K562 (cell line): Measurements from ENCODE around the gene MDM4. TPM values are rescaled to one million over a fixed set of nuclear protein-coding genes. Genes with fewer than 3 reads are reported as not detected.

Source experiments
- BRD4 ChIP-seq: fragments of 200-600 bp; sonication (generic); IDR thresholded peaks from 2 replicates; pipeline ENCODE4 v1.6.1; 2017; ENCODE audit warnings: inconsistent platforms
- DDX20 ChIP-seq: fragments of 450-650 bp; IDR thresholded peaks from 2 replicates; pipeline ENCODE4 v1.6.1; 2016; ENCODE audit warnings: missing genetic modification characterization, low read depth, mild to moderate bottlenecking, missing compliant biosample characterization, moderate library complexity
- ETV1 ChIP-seq: fragments of 450-650 bp; conservative IDR thresholded peaks from 2 replicates; pipeline ENCODE4 v1.6.1; 2016; ENCODE audit warnings: missing genetic modification characterization, control low read depth, low read depth, missing compliant biosample characterization
- ETV6 ChIP-seq, 3 experiments: fragments of 150-350 bp in 1 of 3; sonication (generic) in 1 of 3; formaldehyde crosslinking in 1 of 3; IDR thresholded peaks; 2 replicates each; pipeline versions ENCODE4 v1.6.1 to v1.8.0; 2014 to 2022; ENCODE audit warnings: borderline replicate concordance in 2 of 3, low read depth in 2 of 3, antibody characterized with exemption in 1 of 3, low read length in 1 of 3, mild to moderate bottlenecking in 1 of 3, missing genetic modification reagents in 1 of 3
- HNRNPH1 ChIP-seq: fragments of 200-400 bp; formaldehyde crosslinking; optimal IDR thresholded peaks from 2 replicates; pipeline ENCODE3; 2017; ENCODE audit warnings: low read depth, mild to moderate bottlenecking, low read length, moderate library complexity
- HSF4 ChIP-seq: fragments of 250-450 bp; sonication (Bioruptor Pico); IDR thresholded peaks from 2 replicates; pipeline ENCODE4 v2.1.2; 2022; ENCODE audit warnings: mild to moderate bottlenecking, moderate library complexity, borderline replicate concordance
- KDM2B ChIP-seq: fragments of 250-450 bp; sonication (Bioruptor Pico); IDR thresholded peaks from 2 replicates; pipeline ENCODE4 v1.8.0; 2021; ENCODE audit warnings: mild to moderate bottlenecking, moderate library complexity
- NBN ChIP-seq: fragments of 450-650 bp; IDR thresholded peaks from 2 replicates; pipeline ENCODE4 v1.6.1; 2016; ENCODE audit warnings: low read depth, mild to moderate bottlenecking
- NONO ChIP-seq, 2 experiments: fragments of 200-400 bp in 1 of 2; fragments of 450-650 bp in 1 of 2; formaldehyde crosslinking in 1 of 2; IDR thresholded peaks; 2 replicates each; pipeline ENCODE4 v1.6.1; 2017; ENCODE audit warnings: low read depth in 2 of 2, mild to moderate bottlenecking in 2 of 2, moderate library complexity in 2 of 2, low read length in 1 of 2
- RBBP5 ChIP-seq: fragments of 200-600 bp; sonication (generic); IDR thresholded peaks from 2 replicates; pipeline ENCODE4 v1.6.1; 2012; ENCODE audit warnings: borderline replicate concordance, mild to moderate bottlenecking, low read length, control low read depth, inconsistent platforms; ENCODE audit not compliant: insufficient read depth, poor library complexity, severe bottlenecking
- SPI1 ChIP-seq: IDR thresholded peaks from 2 replicates; pipeline ENCODE4 v1.6.1; 2011; ENCODE audit warnings: low read depth, low read length, control low read depth, borderline replicate concordance
- TAF1 ChIP-seq: IDR thresholded peaks from 2 replicates; pipeline ENCODE4 v1.6.1; 2011; ENCODE audit warnings: mild to moderate bottlenecking, low read length, moderate library complexity; ENCODE audit not compliant: insufficient read depth, control insufficient read depth, severe bottlenecking; ENCODE audit errors: extremely low read depth
- TCF3 ChIP-seq: sonication (generic); formaldehyde crosslinking; IDR thresholded peaks from 2 replicates; pipeline ENCODE4 v1.4.0; 2020; ENCODE audit warnings: mild to moderate bottlenecking, missing genetic modification reagents
- THRAP3 ChIP-seq: fragments of 450-650 bp; IDR thresholded peaks from 2 replicates; pipeline ENCODE4 v1.6.1; 2016; ENCODE audit warnings: mild to moderate bottlenecking, inconsistent platforms, borderline replicate concordance
- ZKSCAN8 ChIP-seq: fragments of 200-800 bp; sonication (Bioruptor generic); IDR thresholded peaks from 2 replicates; pipeline ENCODE4 v1.6.1; 2016; ENCODE audit warnings: missing genetic modification characterization, missing compliant biosample characterization
- ZNF324 ChIP-seq: fragments of 250-450 bp; sonication (Bioruptor Pico); IDR thresholded peaks from 2 replicates; pipeline ENCODE4 v1.4.0; 2020; ENCODE audit warnings: mild to moderate bottlenecking
- polyA plus RNA-seq, 8 experiments: library from polyadenylated mRNA; depleted of rRNA in 4 of 8; stranded (reverse) in 5 of 8; unstranded in 3 of 8; fragments of >200 nt; fragmentation: Nextera tagmentation in 2 of 8; fragmentation: Illumina TruSeq in 1 of 8; extraction: Ambion mirVana in 2 of 8; extraction: Trizol in 1 of 8; gene quantifications; 2 replicates each; pipeline versions ENCODE4 v1.2.1 to v1.2.3, GENCODE V29; 2011 to 2014; ENCODE audit warnings: inconsistent platforms in 1 of 8, missing spikeins in 1 of 8
- total RNA-seq, 7 experiments: library from RNA; depleted of rRNA in 6 of 7; stranded (reverse); fragments of >200 nt in 6 of 7; fragmentation: Illumina TruSeq in 2 of 7; extraction: Trizol in 2 of 7; gene quantifications; 2 replicates each; pipeline versions ENCODE4 v1.2.1 to v1.2.3, GENCODE V29; 2011 to 2021; ENCODE audit warnings: low replicate concordance in 1 of 7
- TF ChIP-seq, protein P1 (sequence below): sonication (generic); formaldehyde crosslinking; IDR thresholded peaks from 2 replicates; pipeline ENCODE4 v1.8.1; 2023; ENCODE audit warnings: mild to moderate bottlenecking, missing genetic modification reagents
- TF ChIP-seq, protein P2 (sequence below), 2 experiments: IDR thresholded peaks; 2 replicates each; pipeline ENCODE4 v1.6.1; 2011; ENCODE audit warnings: borderline replicate concordance in 1 of 2, control low read depth in 1 of 2, low read depth in 1 of 2, low read length in 1 of 2, mild to moderate bottlenecking in 1 of 2, mixed read lengths in 1 of 2, moderate library complexity in 1 of 2; ENCODE audit not compliant: insufficient read depth in 1 of 2, insufficient read length in 1 of 2, poor library complexity in 1 of 2, severe bottlenecking in 1 of 2; ENCODE audit errors: extremely low read depth in 1 of 2
- TF ChIP-seq, protein P3 (sequence below): fragments of 250-450 bp; sonication (Bioruptor Pico); IDR thresholded peaks from 2 replicates; pipeline ENCODE4 v1.4.0; 2020; ENCODE audit warnings: mild to moderate bottlenecking, moderate library complexity

MDM4 gene
- total and polyA plus RNA-seq, 9 of the 15 experiments (the other 6 are each of a cell fraction or from before 2014, with no cell fraction given), result 3.3 to 61.7 (median 21.2) TPM

DNA sequence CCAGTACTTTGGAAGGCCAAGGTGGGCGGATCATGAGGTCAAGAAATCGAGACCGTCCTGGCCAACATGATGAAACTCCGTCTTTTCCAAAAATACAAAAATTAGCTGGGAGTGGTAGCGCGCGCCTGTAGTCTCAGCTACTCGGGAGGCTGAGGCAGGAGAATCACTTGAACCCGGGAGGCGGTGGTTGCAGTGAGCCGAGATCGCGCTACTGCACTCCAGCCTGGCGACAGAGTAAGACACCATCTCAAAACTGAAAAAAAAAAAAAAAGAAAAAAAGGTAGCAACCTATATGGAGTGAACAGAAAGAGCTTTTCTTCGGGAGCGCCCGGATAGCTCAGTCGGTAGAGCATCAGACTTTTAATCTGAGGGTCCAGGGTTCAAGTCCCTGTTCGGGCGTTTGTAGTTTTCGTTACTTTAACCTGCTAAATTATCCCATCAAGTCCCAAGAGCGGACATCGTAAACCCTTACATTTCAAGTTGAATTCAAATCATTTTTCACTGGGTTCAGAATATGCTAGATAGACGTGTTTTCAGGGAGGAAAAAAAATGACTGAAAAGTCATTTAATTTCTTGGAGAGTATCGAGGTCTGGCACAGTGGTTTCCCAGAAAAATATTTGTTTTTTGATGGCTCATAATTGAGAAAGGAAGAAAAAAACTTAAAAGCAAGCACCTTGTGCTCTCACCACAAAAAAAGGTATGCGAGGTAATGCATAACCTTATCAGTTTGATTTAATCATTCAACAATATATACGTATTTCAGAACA, 9.8 kb upstream of the MDM4 start (continued):
- TF ChIP-seq RBBP5 (peak; percentile 46), DDX20 (tag) (no peak), HNRNPH1 (no peak), SPI1 (no peak), NBN (peak; percentile 92), ETV1 (tag) (no peak), TCF3 (CRISPR knock-in tag) (no peak; the same call in 1 of the 2 replicates), NONO (IDR thresholded peaks at IDR 0.05; ENCODE audit: low read depth in 2 of 2, low read length in 1 of 2) (no peak; a peak in 1 of 4 replicates), TAF1 (peak; percentile 56), BRD4 (peak; percentile 71), ZNF324 (CRISPR knock-in tag) (peak; percentile 55; the same call in 1 of the 2 replicates), KDM2B (CRISPR knock-in tag) (0 out of 2 replicates have a peak, but pooled peaks have one; percentile 5), ETV6 (IDR thresholded peaks at IDR 0.05; ENCODE audit: borderline replicate concordance in 1 of 2, low read depth in 2 of 2, low read length in 1 of 2) (no peak), ETV6 (CRISPR knock-in tag; IDR thresholded peaks at IDR 0.05; ENCODE audit: borderline replicate concordance) (no peak), HSF4 (CRISPR knock-in tag) (no peak), ZKSCAN8 (CRISPR knock-in tag) (0 out of 2 replicates have a peak, but pooled peaks have one; percentile 9), THRAP3 (peak; percentile 92; the same call in 1 of the 2 replicates)
- TF ChIP-seq, protein P1, sequence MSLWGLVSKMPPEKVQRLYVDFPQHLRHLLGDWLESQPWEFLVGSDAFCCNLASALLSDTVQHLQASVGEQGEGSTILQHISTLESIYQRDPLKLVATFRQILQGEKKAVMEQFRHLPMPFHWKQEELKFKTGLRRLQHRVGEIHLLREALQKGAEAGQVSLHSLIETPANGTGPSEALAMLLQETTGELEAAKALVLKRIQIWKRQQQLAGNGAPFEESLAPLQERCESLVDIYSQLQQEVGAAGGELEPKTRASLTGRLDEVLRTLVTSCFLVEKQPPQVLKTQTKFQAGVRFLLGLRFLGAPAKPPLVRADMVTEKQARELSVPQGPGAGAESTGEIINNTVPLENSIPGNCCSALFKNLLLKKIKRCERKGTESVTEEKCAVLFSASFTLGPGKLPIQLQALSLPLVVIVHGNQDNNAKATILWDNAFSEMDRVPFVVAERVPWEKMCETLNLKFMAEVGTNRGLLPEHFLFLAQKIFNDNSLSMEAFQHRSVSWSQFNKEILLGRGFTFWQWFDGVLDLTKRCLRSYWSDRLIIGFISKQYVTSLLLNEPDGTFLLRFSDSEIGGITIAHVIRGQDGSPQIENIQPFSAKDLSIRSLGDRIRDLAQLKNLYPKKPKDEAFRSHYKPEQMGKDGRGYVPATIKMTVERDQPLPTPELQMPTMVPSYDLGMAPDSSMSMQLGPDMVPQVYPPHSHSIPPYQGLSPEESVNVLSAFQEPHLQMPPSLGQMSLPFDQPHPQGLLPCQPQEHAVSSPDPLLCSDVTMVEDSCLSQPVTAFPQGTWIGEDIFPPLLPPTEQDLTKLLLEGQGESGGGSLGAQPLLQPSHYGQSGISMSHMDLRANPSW (CRISPR knock-in tag), result no peak
- TF ChIP-seq, protein P2, sequence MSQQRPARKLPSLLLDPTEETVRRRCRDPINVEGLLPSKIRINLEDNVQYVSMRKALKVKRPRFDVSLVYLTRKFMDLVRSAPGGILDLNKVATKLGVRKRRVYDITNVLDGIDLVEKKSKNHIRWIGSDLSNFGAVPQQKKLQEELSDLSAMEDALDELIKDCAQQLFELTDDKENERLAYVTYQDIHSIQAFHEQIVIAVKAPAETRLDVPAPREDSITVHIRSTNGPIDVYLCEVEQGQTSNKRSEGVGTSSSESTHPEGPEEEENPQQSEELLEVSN (IDR thresholded peaks at IDR 0.05; ENCODE audit: borderline replicate concordance in 1 of 2, extremely low read depth in 1 of 2, insufficient read depth in 1 of 2, insufficient read length in 1 of 2, low read depth in 1 of 2, low read length in 1 of 2, poor library complexity in 1 of 2, severe bottlenecking in 1 of 2), result no peak
- TF ChIP-seq, protein P3, sequence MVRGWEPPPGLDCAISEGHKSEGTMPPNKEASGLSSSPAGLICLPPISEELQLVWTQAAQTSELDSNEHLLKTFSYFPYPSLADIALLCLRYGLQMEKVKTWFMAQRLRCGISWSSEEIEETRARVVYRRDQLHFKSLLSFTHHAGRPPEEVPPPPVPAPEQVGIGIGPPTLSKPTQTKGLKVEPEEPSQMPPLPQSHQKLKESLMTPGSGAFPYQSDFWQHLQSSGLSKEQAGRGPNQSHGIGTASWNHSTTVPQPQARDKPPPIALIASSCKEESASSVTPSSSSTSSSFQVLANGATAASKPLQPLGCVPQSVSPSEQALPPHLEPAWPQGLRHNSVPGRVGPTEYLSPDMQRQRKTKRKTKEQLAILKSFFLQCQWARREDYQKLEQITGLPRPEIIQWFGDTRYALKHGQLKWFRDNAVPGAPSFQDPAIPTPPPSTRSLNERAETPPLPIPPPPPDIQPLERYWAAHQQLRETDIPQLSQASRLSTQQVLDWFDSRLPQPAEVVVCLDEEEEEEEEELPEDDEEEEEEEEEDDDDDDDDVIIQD (CRISPR knock-in tag), result no peak
